ENCODE results near the gene ANKS6.

DNA sequence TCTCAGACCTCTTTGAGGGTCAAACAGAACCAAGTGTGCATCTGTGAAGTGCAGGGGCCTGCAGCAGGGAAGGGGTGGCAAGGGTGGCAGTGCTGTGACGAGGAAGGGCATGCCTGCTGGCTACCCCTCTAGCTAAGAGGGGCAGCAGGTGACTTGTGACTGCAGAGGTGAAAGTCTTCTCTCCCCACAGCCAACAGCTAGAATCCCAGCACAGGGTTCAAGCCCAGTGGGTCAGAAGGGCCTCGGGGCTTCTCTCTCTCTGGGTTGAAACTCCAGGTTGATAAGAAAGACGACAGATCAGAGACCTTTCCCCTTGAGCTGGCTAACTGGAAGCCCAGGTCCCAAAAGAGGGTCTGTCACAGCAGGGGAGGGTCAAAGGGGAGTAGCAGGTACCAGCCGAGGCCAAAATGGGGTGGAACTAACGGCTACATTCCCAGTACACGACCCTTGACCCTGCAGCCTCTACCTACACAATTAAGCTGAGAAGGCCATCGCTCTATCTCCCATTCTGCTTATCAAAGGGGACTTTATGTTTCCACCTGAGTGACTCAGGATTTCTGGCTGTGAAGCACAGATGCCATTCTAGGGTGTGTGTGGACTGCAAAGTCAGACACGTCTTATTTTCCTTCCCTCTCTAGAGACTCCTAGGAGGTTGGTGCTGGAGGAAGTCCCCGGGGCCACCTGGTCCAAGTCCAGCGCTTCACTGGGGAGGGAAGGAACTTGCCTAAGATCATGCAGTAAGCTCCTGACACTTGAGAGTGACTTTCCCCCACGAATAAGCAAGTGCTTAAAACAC, 14.6 kb downstream of the ANKS6 start:
- TF ChIP-seq POLR2A (IDR thresholded peaks at IDR 0.05; ENCODE audit: low read depth, low read length), result no peak
- no peak for TF ChIP-seq POLR2AphosphoS5 (IDR thresholded peaks at IDR 0.05; ENCODE audit: low read depth, low read length)
- no peak for TF ChIP-seq SPI1 (IDR thresholded peaks at IDR 0.05; ENCODE audit: low read depth, low read length)
- no peak for TF ChIP-seq TAF1 (IDR thresholded peaks at IDR 0.05; ENCODE audit: low read depth, low read length)
- no peak for TF ChIP-seq PAX5 (IDR thresholded peaks at IDR 0.05; ENCODE audit: insufficient read depth, low read length, severe bottlenecking)
